Spinal cord (tissue), 10 donors: ENCODE data around the gene CLEC3B. TPM values are rescaled to one million over a fixed set of nuclear protein-coding genes. Genes with fewer than 3 reads are reported as not detected.
A peak's percentile ranks its signal among the peaks of the same experiment; 100 is the strongest.
"Not testable (repeated sequence)": the region's sequence is repeated elsewhere in the genome, so short reads cannot be mapped to it uniquely, and the experiment has no call there.

Source experiments
- DNase-seq, 6 donors: peaks; one replicate each; pipeline versions ENCODE4 v3.0.0 to v3.0.0-alpha.2; 2013 to 2015; ENCODE audit warnings: low spot score in 6 of 6, low read depth in 4 of 6
- H3K27ac ChIP-seq: one replicate; pipeline ENCODE4 v1.5.1; 2013; ENCODE audit warnings: low read depth, low read length, control low read depth
- H3K27me3 ChIP-seq: one replicate; pipeline ENCODE4 v1.6.1; 2013; ENCODE audit warnings: low read length; ENCODE audit not compliant: control insufficient read depth, insufficient read depth
- H3K36me3 ChIP-seq: one replicate; pipeline ENCODE4 v1.6.1; 2013; ENCODE audit warnings: low read length; ENCODE audit not compliant: control insufficient read depth, insufficient read depth
- H3K4me1 ChIP-seq: one replicate; pipeline ENCODE4 v1.6.1; 2013; ENCODE audit warnings: low read length; ENCODE audit not compliant: control insufficient read depth, insufficient read depth
- H3K4me3 ChIP-seq: one replicate; pipeline ENCODE4 v1.5.1; 2013; ENCODE audit warnings: low read depth, low read length, control low read depth
- H3K9me3 ChIP-seq: one replicate; pipeline ENCODE4 v1.6.1; 2013; ENCODE audit warnings: low read length; ENCODE audit not compliant: control insufficient read depth, insufficient read depth
- WGBS: methylation state at CpG from one replicate; pipeline ENCODE4 v1.1.5; 2013; ENCODE audit warnings: missing lambda C conversion rate; ENCODE audit not compliant: insufficient coverage; 5-methylcytosine and 5-hydroxymethylcytosine counted together
- polyA plus RNA-seq, 2 donors: library from polyadenylated mRNA; unstranded; fragments of 120-200 nt; gene quantifications; one replicate each; pipeline ENCODE4 v1.2.1, GENCODE V29; 2013; ENCODE audit not compliant: insufficient read length in 2 of 2
- total RNA-seq, 2 donors: library from RNA; depleted of rRNA in 1 of 2; stranded (reverse); fragments of 120-200 nt in 1 of 2; fragments of >200 nt in 1 of 2; gene quantifications; one replicate each; pipeline versions ENCODE4 v1.2.3 to v1.2.4, GENCODE V29; 2013 to 2014
- donor health status: healthy.

The CLEC3B gene
- total and polyA plus RNA-seq, 4 donors: 91.2 to 391 (median 138) TPM

GRCh38 chr3:45042162-45042561, 16.1 kb downstream of the CLEC3B start:
- no peaks in the 10 kb centered on the region for H3K9me3 ChIP-seq
- no peaks in the 10 kb centered on the region for H3K36me3 ChIP-seq
- peaks cover 4% of the 10 kb centered on the region for H3K4me1 ChIP-seq
- no peaks in the 10 kb centered on the region for H3K27me3 ChIP-seq
- no peak overlapping the region for H3K4me3 ChIP-seq
- no peak for DNase-seq
- H3K27ac ChIP-seq: no peak overlapping the region
- no CpG with 5 or more reads among the region's 3 CpGs for WGBS

GRCh38 chr3:45043728-45044299, 17.7 kb downstream of the CLEC3B start:
- no peak overlapping the region for H3K27ac ChIP-seq
- WGBS: no CpG with 5 or more reads among the region's 2 CpGs
- no peak for DNase-seq

GRCh38 chr3:45048244-45048643, 22.1 kb downstream of the CLEC3B start:
- no peaks in the 10 kb centered on the region for H3K36me3 ChIP-seq
- 94% methylated on average over 3 of the region's 4 CpGs for WGBS

More at GRCh38 chr3:45043728-45044299, 17.7 kb downstream of the CLEC3B start:
- H3K4me1 ChIP-seq: no peaks in the 10 kb centered on the region
- H3K27me3 ChIP-seq: no peaks in the 10 kb centered on the region
- H3K36me3 ChIP-seq: no peaks in the 10 kb centered on the region
- no peaks in the 10 kb centered on the region for H3K9me3 ChIP-seq
- H3K4me3 ChIP-seq: no peak overlapping the region

DNA sequence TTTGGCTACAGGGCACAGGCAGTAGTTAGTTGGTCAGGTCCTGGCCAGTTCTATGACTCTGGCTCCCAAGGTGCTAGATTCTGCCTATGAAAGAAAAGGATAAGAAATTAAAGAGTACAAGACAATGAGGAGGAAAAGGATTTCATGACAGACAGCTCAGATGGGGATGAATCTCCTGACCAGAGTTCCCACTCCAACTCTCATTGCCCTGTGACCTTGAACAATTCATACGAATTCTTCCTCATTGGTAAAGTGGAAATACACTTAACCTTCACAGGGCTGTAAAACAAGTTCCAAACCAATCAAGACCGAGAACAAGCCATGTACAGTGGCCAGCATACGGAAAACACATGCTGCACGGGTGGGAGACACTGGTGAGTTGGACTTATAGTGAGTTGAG, 23.7 kb downstream of the CLEC3B start:
- H3K27me3 ChIP-seq: no peaks in the 10 kb centered on the region
- no peak for DNase-seq
- H3K36me3 ChIP-seq: no peaks in the 10 kb centered on the region
- no peak overlapping the region for H3K27ac ChIP-seq
- H3K4me1 ChIP-seq: no peaks in the 10 kb centered on the region
- H3K9me3 ChIP-seq: no peaks in the 10 kb centered on the region
- WGBS: 89% methylated on average over 4 of the region's 4 CpGs
- H3K4me3 ChIP-seq: no peak overlapping the region

More at GRCh38 chr3:45048244-45048643, 22.1 kb downstream of the CLEC3B start:
- Histone ChIP-seq H3K27me3 (no peaks in the 10 kb centered on the region), H3K9me3 (no peaks in the 10 kb centered on the region), H3K4me1 (no peaks in the 10 kb centered on the region), H3K27ac (no peak overlapping the region), H3K4me3 (no peak overlapping the region)
- DNase-seq: no peak

GRCh38 chr3:45051685-45052084, 25.6 kb downstream of the CLEC3B start:
- 94% methylated on average over 6 of the region's 6 CpGs for WGBS
- no peak overlapping the region for H3K4me3 ChIP-seq
- no peak overlapping the region for H3K27ac ChIP-seq
- no peaks in the 10 kb centered on the region for H3K4me1 ChIP-seq
- H3K9me3 ChIP-seq: no peaks in the 10 kb centered on the region
- no peaks in the 10 kb centered on the region for H3K36me3 ChIP-seq
- no peaks in the 10 kb centered on the region for H3K27me3 ChIP-seq
- DNase-seq: no peak

- not testable (repeated sequence) for H3K27ac ChIP-seq, DNase-seq, H3K36me3 ChIP-seq, H3K4me3 ChIP-seq, H3K9me3 ChIP-seq, H3K27me3 ChIP-seq, H3K4me1 ChIP-seq
- 73% methylated on average over 1 of the region's 1 CpG for WGBS
These were observed 27.7 kb downstream of the CLEC3B start for GRCh38 chr3:45053805-45054195.

GRCh38 chr3:45054196-45054857, 28.2 kb downstream of the CLEC3B start:
- Histone ChIP-seq H3K27me3 (no peaks in the 10 kb centered on the region), H3K27ac (no peak overlapping the region), H3K4me3 (no peak overlapping the region), H3K36me3 (no peaks in the 10 kb centered on the region), H3K9me3 (no peaks in the 10 kb centered on the region), H3K4me1 (no peaks in the 10 kb centered on the region)
- DNase-seq: peak in 1 of 6 donors; percentile 24
- no CpG with 5 or more reads among the region's 3 CpGs for WGBS

DNA sequence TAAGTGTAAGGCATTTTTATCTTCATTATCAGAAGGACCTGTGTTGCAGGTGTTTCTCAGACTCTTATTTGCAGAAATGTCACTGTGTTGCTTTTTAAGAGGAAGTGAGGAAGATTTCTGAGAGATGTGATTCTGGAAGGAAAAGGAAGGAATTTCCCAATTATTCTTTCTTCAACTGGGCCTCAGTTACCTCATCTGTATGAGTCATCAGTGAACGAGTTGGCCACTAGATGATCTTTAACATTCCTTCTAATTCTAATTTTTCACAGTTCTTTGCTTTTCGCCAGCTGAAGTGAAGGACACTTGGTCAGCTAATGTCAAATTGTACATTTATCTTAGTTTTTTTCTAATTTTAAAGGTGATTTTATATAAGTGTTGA, 28.9 kb downstream of the CLEC3B start:
- no peak for DNase-seq
- no peaks in the 10 kb centered on the region for H3K27me3 ChIP-seq
- no peak overlapping the region for H3K4me3 ChIP-seq
- no peaks in the 10 kb centered on the region for H3K4me1 ChIP-seq
- H3K36me3 ChIP-seq: no peaks in the 10 kb centered on the region
- no peak overlapping the region for H3K27ac ChIP-seq
- H3K9me3 ChIP-seq: no peaks in the 10 kb centered on the region
- WGBS: no CpG with 5 or more reads among the region's 2 CpGs

DNA sequence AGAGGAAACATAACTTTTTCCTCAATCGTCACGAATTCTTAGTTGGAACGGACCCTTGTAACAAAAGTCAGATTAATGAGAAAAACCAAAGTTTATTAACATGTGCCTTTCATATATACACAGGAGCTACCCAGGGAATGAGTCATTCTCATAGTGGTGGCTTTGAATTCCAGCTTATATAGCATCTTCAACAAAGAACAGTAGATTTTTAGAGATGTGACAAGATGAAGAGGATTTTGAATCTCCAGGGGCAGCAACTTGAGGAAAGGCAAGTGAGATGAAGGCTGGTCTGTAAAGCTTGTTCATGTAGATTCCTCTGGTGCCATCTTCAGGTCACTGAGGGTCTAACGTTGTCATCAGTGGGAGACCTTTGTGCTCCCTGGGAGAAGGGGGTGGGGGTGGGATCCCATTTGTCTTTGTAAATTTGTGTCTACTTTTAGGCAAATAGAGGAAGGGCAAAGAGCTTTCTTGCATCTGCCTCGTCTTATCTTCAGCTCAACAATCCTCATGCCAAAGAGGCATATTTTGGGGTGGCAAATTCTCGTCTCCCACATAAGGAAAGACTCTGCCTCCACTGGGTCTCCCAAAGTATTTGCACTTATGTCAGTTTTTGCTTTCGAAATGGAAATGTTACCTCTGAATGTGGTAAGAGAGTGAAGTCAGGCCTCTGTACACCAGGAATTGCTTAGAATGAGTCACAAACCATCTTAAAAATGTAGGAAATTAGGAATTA, 29.5 kb downstream of the CLEC3B start:
- WGBS: 0% methylated on average over 1 of the region's 7 CpGs
- Histone ChIP-seq H3K27ac (no peak overlapping the region), H3K36me3 (no peaks in the 10 kb centered on the region), H3K4me1 (no peaks in the 10 kb centered on the region), H3K27me3 (no peaks in the 10 kb centered on the region), H3K4me3 (no peak overlapping the region), H3K9me3 (no peaks in the 10 kb centered on the region)
- DNase-seq: peak in 1 of 6 donors; percentile 15
